CD4-positive, alpha-beta T cell treated with Interferon alpha-2 for 1 hour (primary cell): ENCODE measurements around the gene ADGRA3.

Experiments used
- DNase-seq, 2 donors: peaks; one replicate each; pipeline ENCODE4 v3.0.0-alpha.2; 2020 to 2022

Gene ADGRA3

GRCh38 chr4:22512306-22512705 lies 3.6 kb downstream of the ADGRA3 start:
- no peak for DNase-seq

GRCh38 chr4:22510750-22511149 lies 5.1 kb downstream of the ADGRA3 start:
- DNase-seq, result no peak

- no peak for DNase-seq
Observed at GRCh38 chr4:22508376-22508775, 7.5 kb downstream of the ADGRA3 start.

GRCh38 chr4:22504922-22505321 lies 10.9 kb downstream of the ADGRA3 start:
- no peak for DNase-seq

GRCh38 chr4:22504447-22504846 lies 11.4 kb downstream of the ADGRA3 start:
- DNase-seq, result no peak

GRCh38 chr4:22502895-22503814 lies 12.7 kb downstream of the ADGRA3 start:
- DNase-seq, result no peak

GRCh38 chr4:22501715-22502095 lies 14.2 kb downstream of the ADGRA3 start:
- no peak for DNase-seq

- DNase-seq, result no peak
Observed at GRCh38 chr4:22500831-22501714, 14.8 kb downstream of the ADGRA3 start.

GRCh38 chr4:22500128-22500611 lies 15.7 kb downstream of the ADGRA3 start:
- no peak for DNase-seq

- DNase-seq, result no peak
Observed at GRCh38 chr4:22498866-22499265, 17.0 kb downstream of the ADGRA3 start.

- no peak for DNase-seq
Observed at GRCh38 chr4:22496165-22496813, 19.6 kb downstream of the ADGRA3 start.

- no peak for DNase-seq
Observed at GRCh38 chr4:22493523-22493922, 22.3 kb downstream of the ADGRA3 start.

- no peak for DNase-seq
Observed at GRCh38 chr4:22492987-22493386, 22.9 kb downstream of the ADGRA3 start.

- no peak for DNase-seq
Observed at GRCh38 chr4:22491939-22492338, 23.9 kb downstream of the ADGRA3 start.

GRCh38 chr4:22490718-22491315 lies 25.0 kb downstream of the ADGRA3 start:
- no peak for DNase-seq

- no peak for DNase-seq
Observed at GRCh38 chr4:22488106-22488505, 27.8 kb downstream of the ADGRA3 start.

GRCh38 chr4:22487328-22487727 lies 28.5 kb downstream of the ADGRA3 start:
- no peak for DNase-seq

GRCh38 chr4:22486276-22486675 lies 29.6 kb downstream of the ADGRA3 start:
- no peak for DNase-seq

GRCh38 chr4:22485737-22486136 lies 30.1 kb downstream of the ADGRA3 start:
- no peak for DNase-seq

GRCh38 chr4:22483551-22483981 lies 32.3 kb downstream of the ADGRA3 start:
- DNase-seq, result no peak

GRCh38 chr4:22482250-22483127 lies 33.4 kb downstream of the ADGRA3 start:
- DNase-seq, result no peak
